Common myeloid progenitor, CD34-positive (primary cell): Measurements from ENCODE around the gene NME4.
A peak's percentile ranks its signal among the peaks of the same experiment; 100 is the strongest.

Experiments
- CTCF ChIA-PET: fragments of 350-600 bp; sonication (Branson Sonifier 250); formaldehyde crosslinking; loops from one replicate; lab custom pipeline; 2021; ENCODE audit warnings: antibody characterized with exemption; lab: Charles Lee
- POLR2A ChIA-PET: fragments of 350-600 bp; sonication (Branson Sonifier 250); formaldehyde crosslinking; loops from one replicate; lab custom pipeline; 2021; ENCODE audit warnings: antibody characterized with exemption; lab: Charles Lee
- DNase-seq, 3 donors: peaks; one replicate each; pipeline versions ENCODE4 v3.0.0 to v3.0.0-alpha.2; 2013
- H3K27ac ChIP-seq, 2 experiments: 1 replicate in 1 of 2; 2 replicates in 1 of 2; pipeline ENCODE4 v1.7.0; 2013; ENCODE audit warnings: inconsistent platforms in 2 of 2, low read length in 2 of 2, mild to moderate bottlenecking in 2 of 2, low read depth in 1 of 2, moderate library complexity in 1 of 2; ENCODE audit not compliant: severe bottlenecking in 2 of 2, insufficient read depth in 1 of 2, poor library complexity in 1 of 2
- H3K27me3 ChIP-seq, 5 experiments: replicated peaks in 2 of 5; 1 replicate in 3 of 5; 2 replicates in 2 of 5; pipeline versions ENCODE4 v1.6.1 to v1.7.0; 2013; ENCODE audit warnings: low read length in 4 of 5, mild to moderate bottlenecking in 2 of 5, moderate library complexity in 2 of 5, inconsistent platforms in 1 of 5; ENCODE audit not compliant: insufficient read depth in 5 of 5, control insufficient read depth in 4 of 5
- H3K36me3 ChIP-seq, 4 experiments: 1 replicate in 2 of 4; 2 replicates in 2 of 4; pipeline versions ENCODE4 v1.6.1 to v1.7.0; 2013; ENCODE audit warnings: low read length in 3 of 4, control low read depth in 1 of 4, mild to moderate bottlenecking in 1 of 4; ENCODE audit not compliant: control insufficient read depth in 4 of 4, insufficient read depth in 4 of 4
- H3K4me1 ChIP-seq, 4 experiments: 1 replicate in 3 of 4; 2 replicates in 1 of 4; pipeline versions ENCODE4 v1.6.1 to v1.7.1; 2013; ENCODE audit warnings: low read length in 3 of 4, mild to moderate bottlenecking in 3 of 4, control low read depth in 1 of 4, inconsistent platforms in 1 of 4, moderate library complexity in 1 of 4; ENCODE audit not compliant: control insufficient read depth in 4 of 4, insufficient read depth in 4 of 4; ENCODE audit errors: control extremely low read depth in 1 of 4
- H3K4me3 ChIP-seq, 7 experiments: 1 replicate in 4 of 7; 2 replicates in 3 of 7; pipeline versions ENCODE4 v1.5.1 to v1.7.0; 2013; ENCODE audit warnings: mild to moderate bottlenecking in 7 of 7, low read length in 6 of 7, moderate library complexity in 6 of 7, inconsistent platforms in 2 of 7, low read depth in 2 of 7, control low read depth in 1 of 7; ENCODE audit not compliant: insufficient read depth in 4 of 7, control insufficient read depth in 1 of 7; ENCODE audit errors: extremely low read depth in 1 of 7
- H3K9me3 ChIP-seq, 5 experiments: 1 replicate in 4 of 5; 2 replicates in 1 of 5; pipeline versions ENCODE4 v1.6.1 to v1.7.1; 2013; ENCODE audit warnings: low read length in 4 of 5, mild to moderate bottlenecking in 2 of 5, inconsistent platforms in 1 of 5, low read depth in 1 of 5, moderate library complexity in 1 of 5; ENCODE audit not compliant: control insufficient read depth in 4 of 5, insufficient read depth in 2 of 5; ENCODE audit errors: control extremely low read depth in 1 of 5
- WGBS: methylation state at CpG from one replicate; pipeline ENCODE4 v1.1.5; 2013; ENCODE audit not compliant: insufficient coverage; 5-methylcytosine and 5-hydroxymethylcytosine counted together

The NME4 gene

DNA sequence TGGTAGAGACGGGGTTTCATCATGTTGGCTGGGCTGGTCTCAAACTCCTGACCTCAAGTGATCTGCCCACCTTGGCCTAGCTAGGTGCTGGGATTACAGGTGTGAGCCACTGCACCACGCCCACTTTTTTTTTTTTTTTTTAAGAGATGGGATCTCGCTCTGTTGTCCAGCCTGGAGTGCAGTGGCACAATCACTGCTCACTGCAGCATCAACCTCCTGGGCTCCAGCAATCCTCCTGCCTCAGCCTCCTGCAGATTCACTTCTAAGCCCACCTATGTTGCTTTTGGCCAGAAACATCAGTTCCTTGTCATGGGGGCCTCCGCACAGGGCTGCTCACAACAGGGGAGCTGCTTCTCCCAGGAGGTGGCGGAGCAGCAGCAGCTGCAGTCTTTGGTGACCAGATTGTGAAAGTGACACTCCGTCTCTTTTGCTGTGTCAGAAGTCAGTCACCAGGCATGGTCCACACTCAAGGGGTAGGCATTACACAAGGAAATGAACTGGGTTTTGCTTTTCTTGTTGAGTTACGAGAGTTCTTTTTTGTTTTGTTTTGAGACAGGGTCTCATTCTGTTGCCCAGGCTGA is 4.5 kb upstream of the NME4 start:
- peaks cover 5 to 12% (median 12%) of the 10 kb centered on the region in 4 experiments for H3K4me1 ChIP-seq
- no peaks in the 10 kb centered on the region for H3K9me3 ChIP-seq
- no peaks in the 10 kb centered on the region for H3K27me3 ChIP-seq
- peak in 1 of 3 donors; percentile 78 for DNase-seq
- WGBS = 92% methylated on average over 6 of the region's 7 CpGs
- POLR2A ChIA-PET = no interaction called here
- no peaks in the 10 kb centered on the region for H3K36me3 ChIP-seq
- H3K27ac ChIP-seq = no peak overlapping the region
- no peak overlapping the region for H3K4me3 ChIP-seq
- CTCF ChIA-PET = interaction anchor here (0.5 to 3.5 kb wide), 11 partner anchors 9 to 267 kb away, joined by 3 to 11 read pairs (median 4); no protein-coding TSS in a partner anchor

DNA sequence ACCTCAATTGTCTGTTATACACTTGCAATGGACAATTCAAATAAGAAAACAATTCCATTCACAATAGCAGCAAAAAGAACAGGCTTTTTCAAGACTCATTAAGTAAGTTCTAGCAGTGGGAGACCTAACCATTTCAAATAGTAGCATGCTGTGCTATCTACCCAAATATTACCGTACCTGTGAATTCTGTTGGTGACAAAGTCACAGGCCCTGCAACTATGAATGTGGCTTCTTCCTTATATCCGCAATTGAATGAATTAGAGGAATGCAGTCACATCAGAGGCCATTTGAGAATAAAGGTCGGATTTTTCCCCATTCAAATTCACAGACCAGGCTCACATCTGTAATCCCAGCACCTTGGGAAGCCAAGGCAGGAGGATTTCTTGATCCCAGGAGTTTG is 800 bp upstream of the NME4 start:
- WGBS = 10% methylated on average over 2 of the region's 3 CpGs
- peaks cover 0 to 29% (median 6%) of the 10 kb centered on the region in 4 experiments for H3K36me3 ChIP-seq
- DNase-seq = no peak
- H3K9me3 ChIP-seq = no peaks in the 10 kb centered on the region
- ChIA-PET CTCF (interaction anchor here (0.7 to 1.4 kb wide), 2 partner anchors 9 to 99 kb away, joined by 3 to 4 read pairs; no protein-coding TSS in a partner anchor), POLR2A (no interaction called here)
- H3K4me1 ChIP-seq = peaks cover 5 to 46% (median 41%) of the 10 kb centered on the region in 4 experiments
- H3K27me3 ChIP-seq = no peaks in the 10 kb centered on the region
- peak overlapping the region in 6 of 7 experiments; percentile 40 to 91 (median 77) for H3K4me3 ChIP-seq
- peak overlapping the region; percentile 25 to 74 for H3K27ac ChIP-seq

GRCh38 chr16:396605-397004 is 394 bp upstream of the NME4 start:
- Histone ChIP-seq H3K27ac (peak overlapping the region; percentile 25 to 74), H3K4me3 (peak overlapping the region; percentile 72 to 91 (median 76)), H3K9me3 (no peaks in the 10 kb centered on the region), H3K36me3 (peaks cover 0 to 29% (median 6%) of the 10 kb centered on the region in 4 experiments), H3K27me3 (no peaks in the 10 kb centered on the region), H3K4me1 (peaks cover 5 to 46% (median 41%) of the 10 kb centered on the region in 4 experiments)
- WGBS = under 1% methylated on average over 16 of the region's 22 CpGs
- DNase-seq = peak; percentile 63 to 83 (median 82)
- ChIA-PET POLR2A (no interaction called here), CTCF (interaction anchor here (0.7 to 1.4 kb wide), 2 partner anchors 10 to 98 kb away, joined by 3 to 4 read pairs; no protein-coding TSS in a partner anchor)

GRCh38 chr16:397736-398332 is 835 bp downstream of the NME4 start:
- ChIA-PET CTCF (interaction anchor here (0.6 to 1.6 kb wide), 2 partner anchors 11 to 185 kb away, joined by 3 to 5 read pairs; no protein-coding TSS in a partner anchor), POLR2A (interaction anchor here (0.6 to 1.3 kb wide), 2 partner anchors 11 to 322 kb away, joined by 4 to 5 read pairs; no protein-coding TSS in a partner anchor)
- H3K27ac ChIP-seq = peak overlapping the region in 1 of 2 experiments; percentile 70
- H3K36me3 ChIP-seq = peaks cover 0 to 29% (median 6%) of the 10 kb centered on the region in 4 experiments
- peak; percentile 86 to 91 (median 87) for DNase-seq
- no peaks in the 10 kb centered on the region for H3K9me3 ChIP-seq
- H3K4me3 ChIP-seq = peak overlapping the region in 2 of 7 experiments; percentile 2 to 53
- WGBS = 45% methylated on average over 25 of the region's 29 CpGs
- H3K4me1 ChIP-seq = peaks cover 5 to 52% (median 43%) of the 10 kb centered on the region in 4 experiments
- H3K27me3 ChIP-seq = no peaks in the 10 kb centered on the region

GRCh38 chr16:398561-399339 is 1.8 kb downstream of the NME4 start:
- no peak for DNase-seq
- WGBS = 90% methylated on average over 16 of the region's 24 CpGs
- Histone ChIP-seq H3K27ac (peak overlapping the region in 1 of 2 experiments; percentile 70), H3K4me1 (peaks cover 5 to 52% (median 43%) of the 10 kb centered on the region in 4 experiments), H3K4me3 (peak overlapping the region in 1 of 7 experiments; percentile 37), H3K9me3 (no peaks in the 10 kb centered on the region), H3K27me3 (no peaks in the 10 kb centered on the region), H3K36me3 (peaks cover 0 to 29% (median 6%) of the 10 kb centered on the region in 4 experiments)
- ChIA-PET CTCF (interaction anchor here (0.6 to 1.6 kb wide), 2 partner anchors 12 to 186 kb away, joined by 3 to 5 read pairs; no protein-coding TSS in a partner anchor), POLR2A (interaction anchor here (1.3 kb wide), 1 partner anchor 12 kb away, joined by 4 read pairs; no protein-coding TSS in a partner anchor)

DNA sequence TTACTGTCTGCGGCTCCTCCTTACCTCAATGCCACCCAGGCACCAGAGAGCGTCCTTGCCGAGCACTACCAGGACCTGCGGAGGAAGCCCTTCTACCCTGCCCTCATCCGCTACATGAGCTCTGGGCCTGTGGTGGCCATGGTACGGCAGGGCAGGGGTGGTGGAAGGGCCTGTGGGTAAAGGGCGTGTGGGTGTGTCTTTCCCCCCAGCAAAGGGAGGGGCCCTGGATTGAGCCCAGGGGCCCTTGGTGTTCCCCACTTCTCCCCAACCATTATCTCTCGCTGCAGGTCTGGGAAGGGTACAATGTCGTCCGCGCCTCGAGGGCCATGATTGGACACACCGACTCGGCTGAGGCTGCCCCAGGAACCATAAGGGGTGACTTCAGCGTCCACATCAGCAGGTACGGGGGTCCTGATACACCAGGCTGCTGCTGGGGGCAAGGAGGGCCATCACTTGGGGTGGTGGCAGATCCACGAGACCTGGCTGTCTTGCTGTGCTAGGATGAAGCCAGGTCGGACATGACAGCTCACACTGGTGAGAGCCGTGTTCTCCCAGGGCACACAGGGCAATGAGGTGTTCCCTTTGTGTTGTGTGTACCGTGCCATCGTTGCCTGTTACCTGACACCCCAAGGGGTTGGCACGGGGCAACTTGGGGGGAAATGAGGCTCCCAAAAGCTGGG is 2.5 kb downstream of the NME4 start:
- ChIA-PET CTCF (interaction anchor here (1.1 kb wide), 1 partner anchor 45 kb away, joined by 3 read pairs; no protein-coding TSS in a partner anchor), POLR2A (no interaction called here)
- Histone ChIP-seq H3K27ac (peak overlapping the region in 1 of 2 experiments; percentile 35), H3K36me3 (peaks cover 0 to 29% (median 6%) of the 10 kb centered on the region in 4 experiments), H3K4me3 (no peak overlapping the region), H3K9me3 (no peaks in the 10 kb centered on the region), H3K4me1 (peaks cover 5 to 52% (median 43%) of the 10 kb centered on the region in 4 experiments), H3K27me3 (no peaks in the 10 kb centered on the region)
- 87% methylated on average over 22 of the region's 22 CpGs for WGBS
- no peak for DNase-seq
